Chondrocyte (in vitro differentiated cells): ENCODE results near the gene TSC22D4. TPM values are rescaled to one million over a fixed set of nuclear protein-coding genes. Genes with fewer than 3 reads are reported as not detected.
"Not testable (repeated sequence)": the region's sequence is repeated elsewhere in the genome, so short reads cannot be mapped to it uniquely, and the experiment has no call there.

ENCODE experiments used
- DNase-seq: peaks from one replicate; pipeline ENCODE4 v3.0.0; 2021; ENCODE audit warnings: mixed read lengths, low spot score
- H3K27ac Mint-ChIP-seq: one replicate; pipeline ENCODE4 v1.8.0; 2021; ENCODE audit warnings: mild to moderate bottlenecking, moderate library complexity, mixed read lengths; ENCODE audit not compliant: unreplicated experiment
- H3K27me3 Mint-ChIP-seq: 2 replicates; pipeline ENCODE4 v1.8.0; 2021; ENCODE audit warnings: low read depth, mixed read lengths
- H3K36me3 Mint-ChIP-seq: 2 replicates; pipeline ENCODE4 v1.8.0; 2021; ENCODE audit warnings: low read depth, mixed read lengths
- H3K4me1 Mint-ChIP-seq: 2 replicates; pipeline ENCODE4 v1.8.0; 2021; ENCODE audit warnings: low read depth, mild to moderate bottlenecking, mixed read lengths
- H3K4me3 Mint-ChIP-seq: one replicate; pipeline ENCODE4 v1.8.0; 2021; ENCODE audit warnings: mild to moderate bottlenecking, moderate library complexity, mixed read lengths; ENCODE audit not compliant: unreplicated experiment
- H3K9me3 Mint-ChIP-seq: 2 replicates; pipeline ENCODE4 v1.8.0; 2021; ENCODE audit warnings: low read depth, mixed read lengths
- CTCF ChIP-seq: fragments of 200-600 bp; sonication (generic); IDR thresholded peaks from 2 replicates; pipeline ENCODE4 v1.5.0; 2021; ENCODE audit warnings: antibody characterized with exemption, mild to moderate bottlenecking, moderate library complexity
- total RNA-seq: library from RNA; stranded (reverse); gene quantifications from 3 replicates; pipeline ENCODE4 v1.2.1, GENCODE V29; 2021

Gene TSC22D4
- total RNA-seq, 1 donor from 2014 or later = 33.0 TPM

GRCh38 chr7:100441641-100442535 lies 37.1 kb downstream of the TSC22D4 start:
- H3K4me3 Mint-ChIP-seq = no peak overlapping the region
- TF ChIP-seq CTCF = no peak
- no peak overlapping the region for H3K27ac Mint-ChIP-seq
- H3K27me3 Mint-ChIP-seq = no peaks in the 10 kb centered on the region
- no peaks in the 10 kb centered on the region for H3K9me3 Mint-ChIP-seq
- H3K36me3 Mint-ChIP-seq = no peaks in the 10 kb centered on the region
- H3K4me1 Mint-ChIP-seq = peaks cover 4% of the 10 kb centered on the region
- peak; percentile 50 for DNase-seq

GRCh38 chr7:100439244-100439643 lies 39.8 kb downstream of the TSC22D4 start:
- not testable (repeated sequence) for H3K4me3 Mint-ChIP-seq, H3K27me3 Mint-ChIP-seq, H3K9me3 Mint-ChIP-seq, H3K36me3 Mint-ChIP-seq
- peak overlapping the region; percentile 73 for H3K27ac Mint-ChIP-seq
- H3K4me1 Mint-ChIP-seq = peaks cover 12% of the 10 kb centered on the region
- DNase-seq = peak; percentile 11

GRCh38 chr7:100438731-100439130 lies 40.3 kb downstream of the TSC22D4 start:
- not testable (repeated sequence) for H3K27ac Mint-ChIP-seq, H3K36me3 Mint-ChIP-seq, H3K27me3 Mint-ChIP-seq, H3K9me3 Mint-ChIP-seq, H3K4me3 Mint-ChIP-seq
- DNase-seq = peak; percentile 3
- peaks cover 16% of the 10 kb centered on the region for H3K4me1 Mint-ChIP-seq

GRCh38 chr7:100438172-100438571 lies 40.8 kb downstream of the TSC22D4 start:
- no peaks in the 10 kb centered on the region for H3K9me3 Mint-ChIP-seq
- H3K4me1 Mint-ChIP-seq = peaks cover 19% of the 10 kb centered on the region
- no peak for DNase-seq
- no peaks in the 10 kb centered on the region for H3K27me3 Mint-ChIP-seq
- H3K4me3 Mint-ChIP-seq = no peak overlapping the region
- peaks cover 7% of the 10 kb centered on the region for H3K36me3 Mint-ChIP-seq
- no peak overlapping the region for H3K27ac Mint-ChIP-seq
- TF ChIP-seq CTCF = no peak

- no peak overlapping the region for H3K27ac Mint-ChIP-seq
- H3K4me1 Mint-ChIP-seq = peaks cover 24% of the 10 kb centered on the region
- H3K27me3 Mint-ChIP-seq = no peaks in the 10 kb centered on the region
- peaks cover 7% of the 10 kb centered on the region for H3K36me3 Mint-ChIP-seq
- DNase-seq = peak; percentile 69
- no peaks in the 10 kb centered on the region for H3K9me3 Mint-ChIP-seq
- no peak overlapping the region for H3K4me3 Mint-ChIP-seq
- no peak for TF ChIP-seq CTCF
Measured at GRCh38 chr7:100437150-100438100, 41.6 kb downstream of the TSC22D4 start.
